GM10266 (cell line): Measurements from ENCODE around the gene STOML1.

Experiments used
- DNase-seq: peaks from one replicate; pipeline ENCODE4 v3.0.0; 2012; ENCODE audit errors: extremely low spot score
- CTCF ChIP-seq: IDR thresholded peaks from 2 replicates; pipeline ENCODE4 v1.5.1; 2012; ENCODE audit warnings: mild to moderate bottlenecking, low read depth; ENCODE audit not compliant: control insufficient read depth, insufficient read depth; ENCODE audit errors: missing control alignments

Gene STOML1

DNA sequence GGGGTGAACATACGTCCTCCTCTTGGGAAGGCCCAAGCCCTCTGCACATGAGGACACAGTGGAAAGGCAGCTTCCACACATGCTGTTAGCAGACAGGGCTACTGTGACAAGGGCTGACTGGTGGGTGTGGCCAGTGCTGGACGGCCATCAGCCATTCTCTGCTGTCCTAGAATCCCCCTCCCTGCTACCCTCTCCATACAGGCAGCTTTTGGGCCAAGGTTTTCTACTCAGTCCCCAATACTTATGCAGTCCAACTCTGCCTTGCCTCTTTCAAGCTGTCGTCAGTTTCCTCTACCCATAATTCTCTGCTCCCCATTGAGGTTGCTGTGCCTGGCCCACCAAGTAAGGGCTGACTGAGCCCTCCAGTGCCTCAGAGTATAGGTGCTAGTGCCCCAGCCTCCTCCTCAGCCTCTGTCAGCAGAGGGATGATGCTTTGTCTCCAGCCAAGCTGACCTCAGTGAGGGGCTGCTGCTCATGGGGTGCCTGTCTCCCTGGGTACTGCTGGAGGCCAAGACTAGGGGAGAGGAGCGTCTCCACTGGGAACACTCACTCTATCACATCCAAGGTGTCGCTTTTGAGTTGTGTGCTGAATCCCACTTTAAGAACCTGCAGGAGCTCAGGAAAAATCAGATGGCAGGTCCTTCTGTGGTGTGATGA, 63.0 kb downstream of the STOML1 start:
- no peak for TF ChIP-seq CTCF
- DNase-seq = no peak
